Body of pancreas (tissue), 4 donors: ENCODE results near the gene BCS1L. TPM values are rescaled to one million over a fixed set of nuclear protein-coding genes. Genes with fewer than 3 reads are reported as not detected.

Experiments
- ATAC-seq: fragments of 150-250 bp; one replicate; pipeline ENCODE4 v1.9.1; 2016
- DNase-seq, 4 donors: peaks; one replicate each; pipeline ENCODE4 v3.0.0-alpha.2; 2019
- H3K27ac ChIP-seq, 4 donors: fragments of 200-600 bp; sonication (generic); 1 replicate in 3 of 4; 2 replicates in 1 of 4; pipeline versions ENCODE4 v1.5.1 to v1.6.1; 2016 to 2019; ENCODE audit warnings: mild to moderate bottlenecking in 1 of 4, mixed read lengths in 1 of 4, moderate library complexity in 1 of 4
- H3K27me3 ChIP-seq, 2 donors: fragments of 200-600 bp; sonication (generic); one replicate each; pipeline ENCODE4 v1.6.0; 2016; ENCODE audit warnings: mild to moderate bottlenecking in 1 of 2
- H3K36me3 ChIP-seq, 2 donors: fragments of 200-600 bp; sonication (generic); replicated peaks in 1 of 2; 2 replicates each; pipeline ENCODE4 v1.5.1; 2016; ENCODE audit warnings: low read depth in 2 of 2; ENCODE audit not compliant: insufficient read depth in 1 of 2
- H3K4me1 ChIP-seq: fragments of 200-600 bp; sonication (generic); one replicate; pipeline ENCODE4 v1.6.0; 2016
- H3K4me3 ChIP-seq, 2 donors: fragments of 200-600 bp; sonication (generic); 1 replicate in 1 of 2; 2 replicates in 1 of 2; pipeline ENCODE4 v1.5.1; 2016 to 2019
- H3K9me3 ChIP-seq, 3 donors: fragments of 200-600 bp; sonication (generic); 1 replicate in 2 of 3; 2 replicates in 1 of 3; pipeline ENCODE4 v1.5.1; 2016
- POLR2A ChIP-seq, 3 donors: fragments of 450-650 bp; IDR thresholded peaks; one replicate each; pipeline ENCODE4 v1.6.1; 2016; ENCODE audit warnings: antibody characterized with exemption in 3 of 3, mild to moderate bottlenecking in 2 of 3
- WGBS, 2 donors: methylation state at CpG; one replicate each; pipeline ENCODE4 v1.1.5; 2017; 5-methylcytosine and 5-hydroxymethylcytosine counted together
- intact Hi-C: fragments of 100-400 bp; cut with DNase I; formaldehyde crosslinking; loops from one replicate; pipeline ENCODE4 v1.15.1; 2023
- total RNA-seq, 2 donors: library from RNA; depleted of rRNA; stranded (reverse); fragments of >200 nt; gene quantifications; one replicate each; pipeline ENCODE4 v1.1.0, GENCODE V29; 2016
- TF ChIP-seq, protein P1 (sequence below), 7 experiments: fragments of 450-650 bp in 4 of 7; fragments of 200-600 bp in 3 of 7; sonication (generic) in 3 of 7; IDR thresholded peaks; one replicate each; pipeline ENCODE4 v1.5.1; 2016 to 2019; ENCODE audit warnings: antibody characterized with exemption in 7 of 7

The BCS1L gene
- total RNA-seq, 2 donors from 2014 or later, result 34.2 to 64.3 TPM

DNA sequence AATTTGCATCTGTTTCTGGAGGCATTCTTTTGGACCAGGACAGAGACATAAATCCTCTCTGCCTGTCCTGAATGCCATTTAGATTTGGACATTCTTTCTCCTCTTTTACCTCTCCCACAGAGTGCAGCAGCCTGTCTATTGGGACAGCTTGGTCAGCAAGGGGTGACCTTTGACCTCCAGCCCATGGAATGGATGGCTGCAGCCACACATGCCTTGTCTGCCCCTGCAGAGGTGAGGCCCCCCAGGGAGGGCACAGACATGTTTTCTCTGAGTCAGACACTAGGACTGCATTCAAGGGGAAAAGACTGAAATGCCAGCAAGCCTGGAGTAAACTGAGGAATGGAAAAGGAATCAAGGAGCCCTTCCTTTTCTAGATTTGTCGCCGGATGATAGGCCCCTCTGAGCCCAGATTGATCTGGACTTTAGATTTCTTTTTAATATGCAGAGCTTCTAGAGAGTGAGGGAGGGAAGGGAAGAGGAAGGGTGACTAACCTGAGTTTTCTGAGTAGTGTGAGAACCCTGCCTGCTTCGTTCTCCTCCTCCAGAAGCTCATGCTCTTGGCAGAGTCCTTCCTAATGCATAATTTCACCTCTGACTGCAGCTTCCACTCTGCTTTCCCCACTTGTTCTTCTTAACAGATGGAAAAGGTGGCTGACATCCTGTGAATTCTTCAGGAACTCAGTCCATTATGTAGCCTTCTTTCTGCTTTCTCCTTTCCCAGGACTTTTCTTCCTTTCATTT lies 35.1 kb downstream of the BCS1L start:
- TF ChIP-seq POLR2A (IDR thresholded peaks at IDR 0.05), result no peak
- TF ChIP-seq, protein P1, sequence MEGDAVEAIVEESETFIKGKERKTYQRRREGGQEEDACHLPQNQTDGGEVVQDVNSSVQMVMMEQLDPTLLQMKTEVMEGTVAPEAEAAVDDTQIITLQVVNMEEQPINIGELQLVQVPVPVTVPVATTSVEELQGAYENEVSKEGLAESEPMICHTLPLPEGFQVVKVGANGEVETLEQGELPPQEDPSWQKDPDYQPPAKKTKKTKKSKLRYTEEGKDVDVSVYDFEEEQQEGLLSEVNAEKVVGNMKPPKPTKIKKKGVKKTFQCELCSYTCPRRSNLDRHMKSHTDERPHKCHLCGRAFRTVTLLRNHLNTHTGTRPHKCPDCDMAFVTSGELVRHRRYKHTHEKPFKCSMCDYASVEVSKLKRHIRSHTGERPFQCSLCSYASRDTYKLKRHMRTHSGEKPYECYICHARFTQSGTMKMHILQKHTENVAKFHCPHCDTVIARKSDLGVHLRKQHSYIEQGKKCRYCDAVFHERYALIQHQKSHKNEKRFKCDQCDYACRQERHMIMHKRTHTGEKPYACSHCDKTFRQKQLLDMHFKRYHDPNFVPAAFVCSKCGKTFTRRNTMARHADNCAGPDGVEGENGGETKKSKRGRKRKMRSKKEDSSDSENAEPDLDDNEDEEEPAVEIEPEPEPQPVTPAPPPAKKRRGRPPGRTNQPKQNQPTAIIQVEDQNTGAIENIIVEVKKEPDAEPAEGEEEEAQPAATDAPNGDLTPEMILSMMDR (IDR thresholded peaks at IDR 0.05), result no peak
- DNase-seq, result no peak
- H3K4me1 ChIP-seq, result no peaks in the 10 kb centered on the region
- no peak overlapping the region for H3K27ac ChIP-seq
- intact Hi-C loops, result no loop called here
- no peak for ATAC-seq
- H3K36me3 ChIP-seq, result peaks cover 0 to 23% of the 10 kb centered on the region in 2 donors
- WGBS, 2 donors, result 90 to 94% methylated on average over 3 of the region's 3 CpGs
- H3K27me3 ChIP-seq, result no peaks in the 10 kb centered on the region
- no peak overlapping the region for H3K4me3 ChIP-seq
- no peaks in the 10 kb centered on the region for H3K9me3 ChIP-seq

- no peaks in the 10 kb centered on the region for H3K4me1 ChIP-seq
Measured at GRCh38 chr2:218698885-218699284, 39.4 kb downstream of the BCS1L start.

DNA sequence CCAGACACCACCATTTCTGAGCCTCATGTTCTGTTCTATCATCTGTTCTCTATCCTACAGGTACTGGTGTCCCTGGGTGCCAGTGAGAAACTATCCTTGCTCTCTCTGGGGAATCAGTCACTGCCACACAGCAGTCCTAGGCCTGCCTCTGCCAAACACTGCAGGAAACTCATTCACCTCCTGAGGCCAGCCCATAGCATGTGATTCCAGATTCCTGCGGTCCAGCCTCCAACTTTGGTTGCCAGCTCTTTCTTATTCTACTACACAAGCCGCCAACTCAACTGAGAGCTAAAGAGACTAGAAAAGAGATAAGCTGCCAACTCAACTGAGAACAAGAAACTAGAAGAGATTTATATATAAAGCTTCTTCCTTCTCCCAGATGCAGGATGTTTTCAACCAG lies 42.3 kb downstream of the BCS1L start:
- Histone ChIP-seq H3K27ac (no peak overlapping the region), H3K27me3 (no peaks in the 10 kb centered on the region), H3K4me3 (no peak overlapping the region), H3K4me1 (no peaks in the 10 kb centered on the region), H3K36me3 (peaks cover 0 to 2% of the 10 kb centered on the region in 2 donors), H3K9me3 (no peaks in the 10 kb centered on the region)
- TF ChIP-seq POLR2A (IDR thresholded peaks at IDR 0.05), result no peak
- TF ChIP-seq, protein P1 (IDR thresholded peaks at IDR 0.05), result no peak
- ATAC-seq (no peak), DNase-seq (no peak)
- intact Hi-C loops, result loop anchor here (10.0 kb wide), 1 partner anchor 153 kb away; the partner anchor contains the start of gene WNT6
- 84 to 88% methylated on average over 2 of the region's 2 CpGs for WGBS, 2 donors

More at GRCh38 chr2:218698885-218699284, 39.4 kb downstream of the BCS1L start:
- peaks cover 0 to 3% of the 10 kb centered on the region in 2 donors for H3K36me3 ChIP-seq
- intact Hi-C loops, result no loop called here
- no peak overlapping the region for H3K27ac ChIP-seq
- H3K9me3 ChIP-seq, result no peaks in the 10 kb centered on the region
- no peaks in the 10 kb centered on the region for H3K27me3 ChIP-seq
- DNase-seq, result no peak
- H3K4me3 ChIP-seq, result no peak overlapping the region
- TF ChIP-seq, protein P1 (IDR thresholded peaks at IDR 0.05), result no peak
- no peak for TF ChIP-seq POLR2A (IDR thresholded peaks at IDR 0.05)
- WGBS, 2 donors, result 94% methylated on average over 8 of the region's 8 CpGs; no CpG with 5 or more reads in 1 of the 2 donors
- no peak for ATAC-seq

DNA sequence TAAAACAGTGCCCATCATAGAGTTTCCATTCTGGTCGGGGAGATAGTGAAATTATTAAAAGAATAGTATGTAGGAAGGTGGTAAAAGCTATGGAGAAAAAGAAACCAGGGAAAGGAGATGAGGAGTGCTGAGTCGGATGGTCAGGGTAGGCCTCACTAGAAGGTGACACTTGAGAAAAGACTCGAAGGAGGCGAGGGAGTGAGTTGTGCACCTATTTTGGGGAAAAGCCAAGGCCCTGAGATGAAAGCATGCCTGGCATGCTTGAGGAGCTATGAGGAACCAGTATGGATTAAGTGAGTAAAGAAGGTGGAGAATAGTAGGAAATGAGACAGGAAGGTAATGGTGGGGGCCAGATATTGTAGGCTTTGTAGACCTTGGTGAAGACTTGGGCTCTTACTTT lies 43.9 kb downstream of the BCS1L start:
- Histone ChIP-seq H3K4me3 (no peak overlapping the region), H3K4me1 (no peaks in the 10 kb centered on the region), H3K36me3 (peaks cover 0 to 2% of the 10 kb centered on the region in 2 donors), H3K27ac (no peak overlapping the region), H3K27me3 (no peaks in the 10 kb centered on the region), H3K9me3 (no peaks in the 10 kb centered on the region)
- WGBS, 2 donors, result 69 to 71% methylated on average over 4 of the region's 4 CpGs
- no peak for TF ChIP-seq POLR2A (IDR thresholded peaks at IDR 0.05)
- TF ChIP-seq, protein P1 (IDR thresholded peaks at IDR 0.05), result no peak
- ATAC-seq, result no peak
- intact Hi-C loops, result loop anchor here (10.0 kb wide), 1 partner anchor 151 kb away; the partner anchor contains the start of gene WNT6
- DNase-seq, result no peak
